ENCODE measurements around the gene SUGCT.
"Not testable (repeated sequence)": the region's sequence is repeated elsewhere in the genome, so short reads cannot be mapped to it uniquely, and the experiment has no call there.

Gene SUGCT

DNA sequence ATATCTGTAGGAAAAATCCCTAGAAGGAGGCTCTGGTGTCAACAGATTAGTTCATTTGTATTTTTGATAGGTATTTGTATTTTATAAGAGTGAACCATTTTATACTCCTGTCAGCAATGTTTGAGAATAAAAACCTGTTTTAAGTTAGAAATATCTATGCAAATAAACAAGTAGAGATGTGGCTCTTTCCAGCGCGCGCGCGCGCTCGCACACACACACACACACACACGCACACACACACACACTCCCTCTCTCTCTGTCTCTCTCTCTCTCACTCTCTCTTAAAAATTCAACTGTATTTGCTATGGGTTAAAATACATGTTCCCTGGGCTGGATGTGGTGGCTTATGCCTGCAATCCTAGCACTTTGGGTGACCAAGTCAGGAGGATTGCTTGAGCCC is 113.9 kb downstream of the SUGCT start:
- no peak for DNase-seq

DNA sequence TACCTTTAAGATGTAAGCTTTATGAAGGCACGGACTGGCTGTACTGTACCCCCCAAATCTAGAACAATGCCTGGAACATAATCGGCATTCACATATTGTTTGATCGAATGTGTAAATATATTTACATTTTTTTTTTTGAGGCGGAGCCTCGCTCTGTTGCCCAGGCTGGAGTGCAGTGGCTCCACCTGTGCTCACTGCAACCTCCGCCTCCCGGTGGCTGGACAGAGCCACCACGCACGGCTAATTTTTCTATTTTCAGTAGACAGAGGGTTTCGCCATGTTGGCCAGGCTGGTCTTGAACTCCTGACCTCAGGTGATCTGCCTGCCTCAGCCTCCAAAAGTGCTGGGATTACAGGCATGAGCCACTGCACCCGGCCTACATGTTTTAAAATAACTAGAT is 118.6 kb downstream of the SUGCT start:
- DNase-seq, result not testable (repeated sequence)

DNA sequence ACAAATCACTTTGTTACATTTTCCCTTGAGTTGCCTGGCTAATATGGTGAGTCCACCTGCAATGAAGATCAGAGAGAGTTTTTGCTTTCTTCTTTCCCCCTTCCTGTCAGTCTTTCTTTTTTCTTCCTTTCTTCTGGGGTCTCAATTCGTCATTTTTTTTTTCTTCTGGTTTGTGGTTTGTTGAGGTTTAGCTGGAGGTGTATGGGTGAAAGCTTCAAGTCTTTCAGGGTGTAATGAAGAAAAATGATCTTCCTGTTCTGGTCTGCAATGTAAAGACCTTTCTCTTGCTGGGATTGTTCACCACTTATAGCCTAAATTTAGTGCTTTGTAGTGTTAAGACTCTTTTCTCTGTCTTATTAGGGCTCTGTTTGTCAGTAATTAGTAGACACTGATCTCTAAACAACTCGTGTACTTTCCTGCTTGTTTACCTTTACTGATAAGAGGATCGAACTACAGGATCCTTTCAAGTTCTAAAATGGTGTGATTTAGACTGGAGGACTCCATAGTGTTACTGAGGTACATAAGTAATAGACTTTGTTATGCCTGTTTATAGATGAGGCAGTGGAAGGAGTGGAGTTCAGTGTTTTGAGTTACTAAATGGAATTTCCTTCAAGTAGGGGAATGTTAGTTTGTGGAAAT is 129.1 kb downstream of the SUGCT start:
- no peak for DNase-seq

DNA sequence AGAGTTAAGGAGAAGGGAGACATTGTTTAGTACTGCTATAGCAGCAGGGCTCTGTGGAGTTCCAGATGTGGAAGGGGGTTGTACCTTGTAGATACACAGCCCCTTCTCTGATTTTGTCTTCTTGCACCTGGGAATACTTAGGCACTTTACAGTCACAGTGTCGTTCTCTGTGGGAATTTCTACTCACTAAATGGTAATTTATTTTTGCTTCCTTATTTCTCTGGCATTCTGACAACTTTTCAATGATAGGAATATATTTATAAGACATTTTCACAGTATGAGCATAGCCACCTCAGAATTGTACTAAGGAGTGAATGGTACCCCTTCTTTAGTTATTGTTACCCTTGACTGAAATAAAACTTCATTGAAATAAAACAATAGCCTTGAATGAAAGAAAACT is 132.8 kb downstream of the SUGCT start:
- DNase-seq, result no peak

DNA sequence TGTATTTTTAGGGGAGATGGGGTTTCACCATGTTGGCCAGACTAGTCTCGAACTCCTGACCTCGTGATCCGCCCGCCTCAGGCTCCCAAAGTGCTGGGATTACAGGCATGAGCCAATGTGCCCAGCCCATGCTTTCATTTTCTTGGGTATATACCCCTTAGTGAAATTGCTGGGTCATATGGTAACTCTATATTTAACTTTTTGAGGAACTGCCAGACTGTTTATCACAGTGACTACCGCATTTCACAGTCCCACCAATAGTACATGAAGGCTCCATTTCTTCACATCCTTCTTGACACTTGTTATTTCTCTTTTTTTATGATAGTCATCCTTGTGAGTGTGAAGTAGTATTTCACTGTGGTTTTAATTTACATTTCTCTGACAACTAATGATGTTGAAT is 134.0 kb downstream of the SUGCT start:
- not testable (repeated sequence) for DNase-seq

DNA sequence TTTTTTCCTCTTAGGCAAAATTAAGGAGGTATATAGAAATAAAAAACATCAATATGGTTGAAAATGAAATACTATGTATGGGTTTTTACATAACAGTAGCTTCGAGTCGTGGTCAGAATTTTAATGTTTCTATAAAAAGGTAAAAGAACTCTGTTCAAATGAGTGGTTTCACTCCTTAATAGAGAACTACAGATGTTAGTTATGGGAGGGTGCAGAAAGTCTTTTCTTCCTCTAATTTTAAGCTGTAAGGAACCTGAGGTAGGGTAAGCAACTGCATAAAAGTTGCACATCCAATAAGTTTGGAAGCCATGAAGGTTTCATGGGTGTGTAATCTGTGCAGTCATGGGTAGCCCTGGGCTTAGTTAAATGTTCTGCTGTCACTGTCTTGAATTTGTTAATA is 141.3 kb downstream of the SUGCT start:
- DNase-seq, result no peak

DNA sequence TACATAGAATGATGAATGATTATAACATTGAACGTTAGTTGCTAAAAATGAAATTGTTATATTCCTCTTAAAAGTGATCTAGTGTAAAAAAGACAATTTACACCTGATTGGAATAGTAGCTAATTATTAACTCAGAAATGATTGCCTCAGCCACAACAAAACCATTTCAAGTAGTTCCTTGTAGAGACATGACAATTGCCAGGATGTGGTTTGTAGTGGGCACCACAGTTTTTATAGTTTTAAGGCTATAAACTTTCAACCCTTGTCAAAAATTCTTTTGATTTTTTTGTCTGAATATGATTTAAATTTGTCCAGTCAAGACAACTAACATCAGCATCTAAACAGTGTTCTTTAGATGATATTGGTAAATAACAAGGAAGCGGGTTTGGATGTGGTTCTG is 145.2 kb downstream of the SUGCT start:
- no peak for DNase-seq

DNA sequence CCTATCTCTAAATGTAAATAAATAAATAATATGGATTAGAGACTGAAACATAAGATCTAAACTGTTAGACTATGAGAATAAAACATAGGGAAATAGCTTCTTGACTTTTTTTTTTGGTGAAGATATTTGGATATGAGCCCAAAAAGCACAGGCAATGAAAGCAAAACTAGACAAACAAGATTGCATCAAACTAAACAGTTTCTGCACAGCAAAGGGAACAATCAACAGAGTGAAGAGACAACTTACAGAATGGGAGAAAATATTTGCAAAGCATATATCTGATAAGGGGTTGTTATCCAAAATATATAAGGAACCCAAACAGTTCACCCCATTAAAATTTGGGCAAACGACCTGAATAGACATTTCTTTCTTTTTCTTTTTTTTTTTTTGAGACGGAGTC is 148.1 kb downstream of the SUGCT start:
- DNase-seq, result no peak

DNA sequence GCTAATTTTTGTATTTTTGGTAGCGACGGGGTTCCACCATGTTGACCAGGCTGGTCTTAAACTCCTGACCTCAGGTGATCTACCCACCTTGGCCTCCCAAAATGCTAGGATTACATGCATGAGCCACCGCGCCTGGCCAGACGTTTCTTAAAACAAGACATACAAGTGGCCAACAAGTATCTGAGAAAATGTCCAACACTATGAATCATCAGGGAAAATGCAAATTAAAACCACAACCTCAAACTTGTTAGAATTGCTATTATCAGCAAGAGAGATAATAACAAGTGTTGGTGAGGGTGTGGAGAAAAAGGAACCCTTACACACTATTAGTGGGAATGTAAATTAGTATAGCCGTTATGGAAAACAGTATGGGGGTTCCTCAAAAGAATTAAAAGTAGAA is 148.6 kb downstream of the SUGCT start:
- DNase-seq, result no peak

DNA sequence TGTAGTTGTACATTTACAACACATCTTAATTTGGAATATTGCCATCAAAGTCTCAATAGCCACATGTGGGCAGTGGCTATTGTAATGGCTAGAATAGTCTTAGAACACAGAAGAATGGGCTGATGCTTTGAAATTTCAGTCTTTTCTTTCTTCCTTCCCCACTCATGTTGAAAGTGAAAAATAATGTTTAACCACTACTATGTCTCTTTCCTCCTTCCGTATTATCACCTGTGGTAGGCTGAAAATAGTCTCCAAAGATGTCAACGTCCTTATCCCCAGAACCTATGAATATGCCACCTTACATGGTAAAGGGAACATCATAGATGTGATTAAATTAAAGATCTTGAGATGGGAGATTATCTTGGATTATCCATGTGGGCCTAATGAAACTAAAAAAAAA is 154.0 kb downstream of the SUGCT start:
- no peak for DNase-seq

DNA sequence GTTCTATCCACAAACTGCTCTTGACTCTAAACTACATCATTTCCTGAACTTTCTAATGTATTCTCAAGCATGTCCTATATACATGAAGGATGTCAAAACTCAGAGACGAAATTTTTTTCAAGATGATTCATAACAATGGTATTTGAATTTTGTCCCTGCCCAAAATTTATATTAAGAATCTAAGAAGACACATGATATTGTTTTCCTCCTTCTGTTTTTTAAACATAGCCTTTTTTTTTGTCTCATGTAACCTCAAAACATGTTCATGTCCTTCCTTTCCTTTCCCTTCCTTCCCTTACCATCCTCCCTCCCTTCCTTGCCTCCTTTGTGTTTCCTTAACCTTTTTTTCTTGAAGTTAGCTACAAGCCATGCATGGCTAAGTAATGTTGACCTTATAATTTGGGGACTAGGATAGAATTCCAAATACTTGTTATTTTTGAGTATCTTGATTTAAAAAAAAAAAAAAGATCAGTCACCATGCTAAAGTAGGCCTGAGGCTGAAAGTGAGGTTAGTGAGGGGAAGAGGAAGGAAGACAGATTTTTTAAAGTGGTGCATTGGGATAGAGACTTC is 163.0 kb downstream of the SUGCT start:
- no peak for DNase-seq

DNA sequence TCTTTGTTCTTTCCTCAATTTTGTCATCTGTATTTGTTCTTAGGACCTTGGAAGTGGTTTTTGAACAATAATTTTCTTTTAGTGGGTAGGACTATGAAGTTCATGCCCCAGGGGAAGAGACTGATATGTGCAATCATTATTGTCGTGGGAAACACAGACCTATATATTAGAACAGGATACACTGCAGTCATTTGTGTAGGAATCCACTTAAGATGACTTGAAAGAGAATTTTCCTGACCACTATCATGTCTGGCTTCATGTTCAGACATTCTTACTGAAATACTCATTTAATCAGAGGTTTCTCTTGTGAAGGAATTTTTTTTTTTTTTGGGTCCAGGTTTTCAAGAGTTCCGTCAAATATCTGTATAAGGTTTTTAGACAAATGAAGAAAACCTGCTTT is 163.6 kb downstream of the SUGCT start:
- DNase-seq, result no peak

DNA sequence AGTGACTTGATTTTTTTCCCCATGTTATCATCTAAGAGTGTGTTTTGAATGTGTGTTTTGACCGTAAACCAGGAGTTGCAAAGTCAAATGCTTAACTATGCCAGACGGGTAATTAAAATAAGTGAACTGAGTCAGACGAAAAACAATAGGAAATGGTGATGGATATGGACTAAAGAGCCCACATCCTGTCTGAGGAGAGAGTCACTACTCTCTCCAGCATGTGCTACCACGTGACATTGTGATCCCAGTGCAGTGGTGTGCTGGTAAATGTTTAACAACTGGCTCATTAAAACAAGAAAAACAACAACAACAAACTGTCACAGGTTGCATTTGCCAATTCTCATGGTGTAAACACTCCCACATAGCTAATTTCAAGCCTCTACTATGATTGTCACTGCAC is 164.3 kb downstream of the SUGCT start:
- DNase-seq, result no peak

DNA sequence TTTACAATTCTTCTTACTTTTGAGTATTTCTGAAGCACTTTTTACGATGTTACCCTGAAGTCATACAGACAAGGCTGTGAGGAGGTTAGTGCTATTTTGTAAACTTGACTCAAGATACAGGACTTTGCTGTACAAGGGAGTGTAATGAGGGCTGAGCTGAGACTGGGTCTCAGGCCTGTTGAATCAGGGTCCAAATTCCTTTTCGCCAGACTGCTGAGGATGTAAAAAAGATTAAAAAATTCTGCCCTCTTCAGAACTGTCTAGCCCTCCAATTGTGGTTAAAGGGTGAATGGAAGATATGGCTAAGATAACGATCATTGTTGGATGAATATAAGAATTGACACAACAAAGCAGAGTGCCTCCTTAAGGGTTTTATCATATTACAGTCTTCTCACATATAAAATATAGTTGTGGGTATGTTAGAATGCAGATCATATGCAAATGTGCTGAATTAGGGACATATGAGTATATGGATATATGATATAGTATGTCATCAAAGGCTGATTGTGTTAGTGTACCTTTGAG is 165.4 kb downstream of the SUGCT start:
- DNase-seq, result no peak

DNA sequence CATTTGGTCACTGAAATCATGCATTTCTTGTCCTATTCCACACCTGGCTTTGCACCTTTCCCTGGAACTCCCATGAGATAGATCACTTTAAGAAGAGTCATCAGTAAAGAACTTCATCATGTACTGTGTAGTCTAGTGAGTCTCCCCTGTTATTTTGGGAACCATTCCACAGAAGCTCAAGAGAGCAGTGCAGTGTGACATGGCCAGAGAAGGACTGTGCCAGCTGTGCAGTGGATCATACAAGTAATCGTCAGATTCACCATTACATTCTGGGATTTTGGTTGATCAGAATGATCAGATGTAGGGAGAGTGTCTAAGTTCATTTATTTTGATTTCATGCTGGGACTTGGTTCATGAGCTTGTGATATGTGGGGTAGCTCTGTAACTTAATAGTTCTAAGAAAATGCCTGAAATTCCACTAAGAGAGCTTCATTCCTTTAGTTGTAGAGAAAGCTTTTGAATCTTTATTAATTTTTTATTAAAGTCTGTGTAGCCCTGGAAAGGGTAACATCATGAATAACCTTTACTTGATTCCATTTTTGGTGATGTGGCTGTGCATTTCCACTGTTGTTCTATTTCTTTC is 166.8 kb downstream of the SUGCT start:
- no peak for DNase-seq

DNA sequence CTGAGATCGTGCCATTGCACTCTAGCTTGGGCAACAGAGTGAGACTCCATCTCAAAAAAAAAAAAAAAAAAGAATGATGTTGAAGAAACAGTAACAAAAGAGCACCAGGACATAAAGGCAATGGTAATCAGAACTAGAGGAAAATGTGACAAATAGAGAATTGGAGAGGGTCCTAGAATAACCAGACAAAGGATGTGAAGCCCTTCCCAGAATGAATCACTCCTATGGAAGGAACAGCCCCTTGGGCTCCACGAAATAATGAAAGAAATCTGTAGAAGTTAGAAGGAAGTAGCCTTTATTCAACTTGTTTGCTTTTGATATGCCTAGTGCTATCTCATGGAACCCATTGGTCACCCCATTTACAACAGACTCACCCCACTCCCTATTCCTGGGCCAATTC is 169.2 kb downstream of the SUGCT start:
- no peak for DNase-seq

DNA sequence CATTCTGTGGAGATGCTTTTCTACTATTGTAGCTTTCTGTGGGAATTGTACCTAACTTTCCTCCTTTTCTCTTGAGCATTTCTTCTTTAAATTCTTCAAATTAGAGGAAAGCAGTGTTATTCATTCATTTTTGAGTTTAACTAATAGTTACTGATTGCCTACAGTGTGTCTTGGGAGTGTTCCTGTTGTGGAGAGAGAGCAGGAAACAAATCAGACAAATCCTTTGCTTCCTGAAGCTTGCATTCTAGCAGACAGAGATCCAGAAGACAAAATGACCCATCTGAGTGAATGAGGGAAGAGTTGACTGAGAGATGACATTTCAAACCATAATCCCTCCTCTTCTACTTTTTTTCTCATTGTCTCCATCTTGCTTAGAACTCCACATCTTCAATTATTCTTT is 170.4 kb downstream of the SUGCT start:
- DNase-seq, result no peak

DNA sequence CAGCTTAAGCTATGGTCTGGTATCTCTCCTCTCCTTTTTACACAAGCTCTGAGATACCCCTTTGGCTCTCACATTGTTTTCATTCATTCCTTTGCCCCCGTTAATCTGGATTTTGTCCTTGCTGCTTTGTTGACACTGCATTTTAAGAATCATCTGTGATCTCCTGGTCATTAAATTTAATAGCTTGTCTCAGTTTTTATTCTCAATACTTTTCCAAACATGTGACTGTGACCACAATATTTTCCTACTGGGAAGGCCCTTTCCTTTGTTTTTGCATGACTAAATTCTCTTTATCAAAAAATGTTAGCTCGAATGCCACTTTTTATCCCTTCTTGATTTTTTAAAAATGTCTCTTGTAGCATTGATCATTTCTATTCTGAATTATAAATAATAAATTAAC is 171.2 kb downstream of the SUGCT start:
- DNase-seq, result no peak

DNA sequence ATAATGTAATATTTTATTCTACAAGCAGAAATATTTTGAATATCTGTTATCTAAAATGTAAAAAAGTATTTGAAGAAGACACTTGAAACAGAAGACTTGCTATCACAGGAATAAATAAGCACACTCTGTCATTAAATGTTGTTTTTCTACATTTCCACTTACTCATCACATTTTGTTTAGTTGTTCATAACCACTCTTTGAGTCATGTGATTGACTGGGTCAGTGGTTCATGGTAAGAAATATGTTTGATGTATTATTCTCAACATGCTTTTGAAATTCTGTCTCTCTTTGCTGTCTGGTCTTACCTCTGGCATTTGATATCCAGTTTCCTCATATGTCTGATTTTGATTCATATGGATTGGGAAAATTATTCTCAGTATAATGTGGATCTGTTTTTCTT is 171.8 kb downstream of the SUGCT start:
- DNase-seq, result no peak

DNA sequence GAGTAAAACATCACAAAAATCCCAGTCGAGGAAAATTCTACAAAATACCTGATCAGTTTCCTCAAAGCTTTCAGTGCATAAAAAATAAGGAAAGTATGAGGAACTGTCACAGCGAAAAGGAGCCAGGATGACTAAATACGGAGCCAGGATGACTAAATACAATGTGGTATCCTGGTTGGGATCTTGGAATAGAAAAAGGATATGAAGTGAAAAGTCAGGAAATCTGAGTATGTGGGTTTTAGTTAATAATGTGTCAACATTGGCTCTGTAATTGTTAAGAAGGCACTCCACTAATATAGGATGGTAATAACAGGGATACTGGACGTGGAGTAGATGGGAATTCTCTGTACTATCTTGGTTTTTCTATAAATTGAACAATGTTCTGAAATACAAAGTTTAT is 175.5 kb downstream of the SUGCT start:
- no peak for DNase-seq

DNA sequence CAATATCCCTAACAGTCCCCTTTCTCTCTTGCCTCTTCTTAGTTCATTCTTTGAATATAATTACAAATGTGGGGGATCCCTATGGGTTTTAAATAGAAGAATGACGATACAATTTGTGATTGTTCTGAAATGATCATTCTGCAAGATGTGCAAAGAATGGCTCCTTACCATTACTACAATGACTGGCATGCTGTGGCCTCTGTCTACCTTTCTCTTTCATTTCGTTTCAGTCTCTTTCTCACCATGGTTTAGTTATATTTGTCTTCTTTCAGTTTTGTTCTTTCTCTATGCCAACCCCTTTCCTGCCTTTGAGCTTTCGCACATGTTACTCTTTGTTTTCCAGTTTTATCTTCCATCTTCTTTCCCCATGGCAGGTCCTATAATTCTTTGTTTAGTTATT is 176.5 kb downstream of the SUGCT start:
- DNase-seq, result no peak

DNA sequence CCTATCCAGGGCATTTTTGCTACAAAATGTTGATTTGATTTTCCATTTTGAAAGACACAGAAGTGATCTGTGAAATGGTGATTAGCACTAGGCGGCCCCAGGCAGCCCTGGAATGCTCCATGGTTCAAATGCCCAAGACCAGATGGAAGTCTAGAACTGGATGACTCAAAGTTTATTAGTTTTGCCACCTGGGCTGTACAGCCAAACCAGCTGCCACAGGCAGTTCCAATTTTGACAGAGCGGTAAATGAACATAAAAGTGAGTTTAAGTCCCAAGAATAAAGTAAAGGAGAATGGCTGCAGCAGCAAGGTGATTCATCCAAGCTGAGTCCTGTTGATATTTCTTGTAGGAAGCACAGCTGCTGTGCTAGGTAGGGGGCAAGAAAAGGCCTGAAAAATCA is 180.5 kb downstream of the SUGCT start:
- no peak for DNase-seq

DNA sequence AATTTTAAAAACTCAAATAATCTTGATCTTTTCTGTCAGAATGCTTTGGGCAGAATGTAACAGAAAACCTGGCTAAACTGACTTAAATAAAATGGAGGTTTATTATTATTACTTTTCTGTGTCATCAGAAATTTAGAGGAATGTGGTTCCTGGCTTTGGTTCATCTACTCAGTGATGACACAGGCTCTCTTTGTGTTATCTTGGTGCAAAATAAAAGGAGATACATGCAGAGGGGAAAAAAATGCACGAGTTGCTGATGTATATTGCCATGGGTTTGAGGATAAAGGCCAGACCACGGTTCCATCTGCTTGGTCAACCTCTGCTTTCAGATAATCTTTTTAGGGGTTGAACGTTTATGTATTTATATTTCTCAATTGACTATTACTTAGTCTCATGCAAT is 181.4 kb downstream of the SUGCT start:
- no peak for DNase-seq

All from anterior cingulate cortex (tissue), 58 donors.